Colonic mucosa (tissue), 4 donors: ENCODE data around the gene FRA10AC1. TPM values are rescaled to one million over a fixed set of nuclear protein-coding genes. Genes with fewer than 3 reads are reported as not detected.

Experiments used
- DNase-seq: peaks from one replicate; pipeline ENCODE4 v3.0.0-alpha.2; 2020
- H3K27ac ChIP-seq: fragments of 200-600 bp; one replicate; pipeline ENCODE4 v1.8.0; 2021
- H3K27me3 ChIP-seq: fragments of 200-600 bp; one replicate; pipeline ENCODE4 v1.8.0; 2021
- H3K36me3 ChIP-seq: fragments of 200-600 bp; one replicate; pipeline ENCODE4 v1.8.0; 2021
- H3K4me1 ChIP-seq: fragments of 200-600 bp; one replicate; pipeline ENCODE4 v1.8.0; 2021; ENCODE audit warnings: mild to moderate bottlenecking
- H3K4me3 ChIP-seq: fragments of 200-600 bp; one replicate; pipeline ENCODE4 v1.8.0; 2021
- H3K9ac ChIP-seq, 2 donors: one replicate each; pipeline ENCODE4 v1.7.0; 2013; ENCODE audit warnings: control low read depth in 2 of 2, low read depth in 2 of 2, low read length in 2 of 2
- H3K9me3 ChIP-seq: fragments of 200-600 bp; one replicate; pipeline ENCODE4 v1.8.0; 2021
- intact Hi-C: fragments of 100-400 bp; cut with DNase I; formaldehyde crosslinking; loops from one replicate; pipeline ENCODE4 v1.14.1; 2022
- total RNA-seq, 2 donors: library from RNA; stranded (reverse); fragmentation: NEBNext Ultra II Directional in 1 of 2; extraction: Animal tissue kit (Norgen Biotek cat#: 25700) in 1 of 2; gene quantifications; one replicate each; pipeline ENCODE4 v1.2.1, GENCODE V29; 2021
- TF ChIP-seq, protein P1 (sequence below): fragments of 200-600 bp; IDR thresholded peaks from one replicate; pipeline ENCODE4 v1.8.0; 2022; ENCODE audit warnings: antibody characterized with exemption, mild to moderate bottlenecking
- donor health status: healthy.
- donor health status: DM: no; HTN: no; CAD: no.
- donor health status: DM: no; HTN: no; CAD: no.

FRA10AC1 gene
- total RNA-seq, 2 donors from 2014 or later: 13.5 to 19.4 TPM

DNA sequence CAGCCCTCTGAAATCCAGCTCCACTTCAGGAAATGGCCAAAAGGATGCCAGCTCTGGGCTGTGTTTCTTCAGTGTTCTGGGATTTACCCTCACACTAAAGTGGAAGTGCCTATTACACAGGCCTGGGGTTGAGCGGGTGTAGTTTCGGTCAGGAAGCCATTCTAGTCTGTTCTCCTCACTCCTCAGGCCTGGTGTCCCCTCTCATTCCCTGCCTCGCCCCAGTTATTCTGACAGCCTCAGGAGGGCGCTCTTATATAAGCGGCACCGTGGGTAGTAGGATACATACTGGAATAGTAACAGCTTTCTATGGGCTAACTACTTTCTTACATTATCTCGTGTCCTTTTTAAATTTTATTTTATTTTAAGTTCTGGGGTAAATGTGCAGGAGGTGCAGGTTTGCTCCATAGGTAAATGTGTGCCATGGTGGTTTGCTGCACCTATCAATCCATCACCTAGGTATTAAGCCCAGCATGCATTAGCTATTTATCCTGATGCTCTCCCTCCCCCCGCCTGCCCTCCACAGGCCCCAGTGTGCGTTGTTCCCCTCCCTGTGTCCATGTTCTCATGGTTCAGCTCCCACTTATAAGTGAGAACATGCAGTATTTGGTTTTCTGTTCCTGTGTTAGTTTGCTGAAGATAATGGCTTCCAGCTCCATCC lies 43.1 kb upstream of the FRA10AC1 start:
- no peaks in the 10 kb centered on the region for H3K27me3 ChIP-seq
- no peak overlapping the region for H3K9ac ChIP-seq
- intact Hi-C loops: no loop called here
- no peak for DNase-seq
- TF ChIP-seq, protein P1, sequence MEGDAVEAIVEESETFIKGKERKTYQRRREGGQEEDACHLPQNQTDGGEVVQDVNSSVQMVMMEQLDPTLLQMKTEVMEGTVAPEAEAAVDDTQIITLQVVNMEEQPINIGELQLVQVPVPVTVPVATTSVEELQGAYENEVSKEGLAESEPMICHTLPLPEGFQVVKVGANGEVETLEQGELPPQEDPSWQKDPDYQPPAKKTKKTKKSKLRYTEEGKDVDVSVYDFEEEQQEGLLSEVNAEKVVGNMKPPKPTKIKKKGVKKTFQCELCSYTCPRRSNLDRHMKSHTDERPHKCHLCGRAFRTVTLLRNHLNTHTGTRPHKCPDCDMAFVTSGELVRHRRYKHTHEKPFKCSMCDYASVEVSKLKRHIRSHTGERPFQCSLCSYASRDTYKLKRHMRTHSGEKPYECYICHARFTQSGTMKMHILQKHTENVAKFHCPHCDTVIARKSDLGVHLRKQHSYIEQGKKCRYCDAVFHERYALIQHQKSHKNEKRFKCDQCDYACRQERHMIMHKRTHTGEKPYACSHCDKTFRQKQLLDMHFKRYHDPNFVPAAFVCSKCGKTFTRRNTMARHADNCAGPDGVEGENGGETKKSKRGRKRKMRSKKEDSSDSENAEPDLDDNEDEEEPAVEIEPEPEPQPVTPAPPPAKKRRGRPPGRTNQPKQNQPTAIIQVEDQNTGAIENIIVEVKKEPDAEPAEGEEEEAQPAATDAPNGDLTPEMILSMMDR: no peak
- H3K27ac ChIP-seq: no peak overlapping the region
- H3K36me3 ChIP-seq: no peaks in the 10 kb centered on the region
- no peaks in the 10 kb centered on the region for H3K9me3 ChIP-seq
- no peaks in the 10 kb centered on the region for H3K4me1 ChIP-seq
- no peak overlapping the region for H3K4me3 ChIP-seq

DNA sequence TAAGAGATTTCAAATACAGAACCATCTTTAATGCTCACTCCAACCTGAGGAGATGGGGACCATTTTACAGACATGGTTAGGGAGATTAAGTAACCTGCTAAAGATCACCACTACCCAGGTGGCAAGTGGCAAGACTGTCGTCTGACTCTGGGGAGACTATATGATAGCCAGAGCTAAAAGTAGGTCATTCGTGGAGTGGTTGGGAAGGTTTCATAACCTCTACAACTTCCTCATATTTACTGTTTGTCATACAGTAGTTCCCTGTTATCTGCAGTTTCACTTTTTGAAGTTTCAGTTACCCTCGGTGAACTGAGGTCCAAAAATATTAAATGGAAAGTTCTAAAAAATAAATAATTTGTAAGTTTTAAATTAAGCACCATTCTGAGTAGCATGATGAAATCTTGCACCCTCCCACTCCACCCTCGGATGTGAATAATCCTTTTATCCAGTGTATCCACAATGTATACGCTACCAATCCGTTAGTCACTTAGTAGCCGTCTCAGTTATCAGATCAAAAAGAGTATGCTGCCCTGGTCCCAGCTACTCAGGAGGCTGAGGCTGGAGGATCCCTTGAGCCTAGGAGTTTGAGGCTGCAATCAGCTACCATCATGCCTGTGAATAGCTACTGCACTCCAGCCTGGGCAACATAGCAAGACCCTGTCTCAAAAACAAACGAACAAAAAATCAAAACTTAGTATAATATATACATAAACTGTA lies 40.4 kb upstream of the FRA10AC1 start:
- no peak overlapping the region for H3K4me3 ChIP-seq
- TF ChIP-seq, protein P1: no peak
- no peaks in the 10 kb centered on the region for H3K4me1 ChIP-seq
- intact Hi-C loops: no loop called here
- no peak for DNase-seq
- no peaks in the 10 kb centered on the region for H3K27me3 ChIP-seq
- H3K27ac ChIP-seq: no peak overlapping the region
- H3K9me3 ChIP-seq: no peaks in the 10 kb centered on the region
- H3K36me3 ChIP-seq: no peaks in the 10 kb centered on the region
- no peak overlapping the region for H3K9ac ChIP-seq

DNA sequence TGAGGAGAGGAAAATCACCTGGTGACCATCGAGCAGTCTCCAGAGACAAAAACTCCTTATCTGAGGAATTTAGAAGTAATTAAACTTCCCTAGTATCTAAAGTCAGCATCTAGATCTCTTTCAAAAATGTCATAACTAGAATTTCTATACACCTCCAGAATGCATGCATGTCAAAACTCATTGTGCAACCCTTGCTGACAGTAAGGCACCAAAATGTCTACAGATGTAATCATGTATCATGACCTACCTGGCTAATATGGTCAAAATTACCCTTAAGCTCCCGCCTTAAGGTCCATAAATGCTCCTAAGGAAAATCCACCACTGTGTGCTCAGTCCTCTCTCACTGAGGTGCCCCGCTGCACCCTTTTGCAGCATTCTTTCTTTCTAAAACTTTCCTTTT lies 39.0 kb upstream of the FRA10AC1 start:
- TF ChIP-seq, protein P1: no peak
- no peaks in the 10 kb centered on the region for H3K27me3 ChIP-seq
- DNase-seq: no peak

DNA sequence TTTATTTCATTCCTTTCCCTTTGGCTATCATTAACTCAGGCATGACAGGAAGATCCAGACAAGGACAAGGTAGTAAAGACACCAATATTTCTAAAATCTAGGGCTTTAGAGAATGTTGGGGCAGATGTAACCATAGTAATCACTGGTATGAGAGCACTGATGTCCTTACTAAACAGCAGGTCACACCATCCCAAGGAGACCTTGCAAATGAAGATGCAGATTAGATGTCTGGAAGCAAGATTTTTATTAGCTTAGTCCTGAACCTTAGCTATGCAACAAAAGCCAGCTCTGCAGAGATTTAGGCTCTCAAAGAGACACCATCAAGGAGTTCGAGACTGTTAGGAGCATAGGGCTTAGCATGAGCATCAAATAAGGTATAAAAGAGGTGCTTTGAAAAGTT lies 23.6 kb upstream of the FRA10AC1 start:
- no peak overlapping the region for H3K9ac ChIP-seq
- TF ChIP-seq, protein P1: no peak
- no peak overlapping the region for H3K27ac ChIP-seq
- H3K4me3 ChIP-seq: no peak overlapping the region
- H3K4me1 ChIP-seq: no peaks in the 10 kb centered on the region
- DNase-seq: no peak
- intact Hi-C loops: no loop called here
- H3K9me3 ChIP-seq: no peaks in the 10 kb centered on the region
- H3K27me3 ChIP-seq: no peaks in the 10 kb centered on the region
- no peaks in the 10 kb centered on the region for H3K36me3 ChIP-seq

More for the DNA sequence above, 39.0 kb upstream of the FRA10AC1 start:
- Histone ChIP-seq H3K4me1 (no peaks in the 10 kb centered on the region), H3K9me3 (no peaks in the 10 kb centered on the region), H3K27ac (no peak overlapping the region), H3K36me3 (no peaks in the 10 kb centered on the region), H3K9ac (no peak overlapping the region), H3K4me3 (no peak overlapping the region)
- intact Hi-C loops: no loop called here

DNA sequence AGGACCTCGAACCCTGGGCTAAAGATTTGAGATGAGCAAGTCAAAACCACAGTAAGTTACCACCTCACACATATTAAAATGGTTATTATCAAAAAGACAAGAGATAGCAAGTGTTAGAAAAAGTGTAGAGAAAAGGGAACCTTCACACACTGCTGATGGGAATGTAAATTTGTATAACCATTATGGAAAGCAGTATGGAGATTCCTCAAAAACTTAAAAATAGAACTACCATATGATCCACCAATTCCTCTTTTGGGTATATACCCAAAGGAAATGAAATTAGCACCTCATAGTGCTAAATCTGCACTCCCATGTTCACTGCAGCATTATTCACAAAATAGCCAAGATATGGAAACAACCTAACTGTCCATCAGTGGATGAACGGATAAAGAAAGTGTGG lies 20.8 kb upstream of the FRA10AC1 start:
- no peak for DNase-seq
- no peaks in the 10 kb centered on the region for H3K4me1 ChIP-seq
- intact Hi-C loops: no loop called here
- no peaks in the 10 kb centered on the region for H3K27me3 ChIP-seq
- no peaks in the 10 kb centered on the region for H3K9me3 ChIP-seq
- TF ChIP-seq, protein P1: no peak
- no peaks in the 10 kb centered on the region for H3K36me3 ChIP-seq
- H3K9ac ChIP-seq: no peak overlapping the region
- H3K27ac ChIP-seq: no peak overlapping the region
- H3K4me3 ChIP-seq: no peak overlapping the region
